CD4-positive, alpha-beta T cell treated with Interferon gamma for 1 hour (primary cell): ENCODE measurements around the gene GPR18.
A peak's percentile ranks its signal among the peaks of the same experiment; 100 is the strongest.
"Not testable (repeated sequence)": the region's sequence is repeated elsewhere in the genome, so short reads cannot be mapped to it uniquely, and the experiment has no call there.

ENCODE experiments used
- DNase-seq: peaks from one replicate; pipeline ENCODE4 v3.0.0-alpha.2; 2020

Gene GPR18

DNA sequence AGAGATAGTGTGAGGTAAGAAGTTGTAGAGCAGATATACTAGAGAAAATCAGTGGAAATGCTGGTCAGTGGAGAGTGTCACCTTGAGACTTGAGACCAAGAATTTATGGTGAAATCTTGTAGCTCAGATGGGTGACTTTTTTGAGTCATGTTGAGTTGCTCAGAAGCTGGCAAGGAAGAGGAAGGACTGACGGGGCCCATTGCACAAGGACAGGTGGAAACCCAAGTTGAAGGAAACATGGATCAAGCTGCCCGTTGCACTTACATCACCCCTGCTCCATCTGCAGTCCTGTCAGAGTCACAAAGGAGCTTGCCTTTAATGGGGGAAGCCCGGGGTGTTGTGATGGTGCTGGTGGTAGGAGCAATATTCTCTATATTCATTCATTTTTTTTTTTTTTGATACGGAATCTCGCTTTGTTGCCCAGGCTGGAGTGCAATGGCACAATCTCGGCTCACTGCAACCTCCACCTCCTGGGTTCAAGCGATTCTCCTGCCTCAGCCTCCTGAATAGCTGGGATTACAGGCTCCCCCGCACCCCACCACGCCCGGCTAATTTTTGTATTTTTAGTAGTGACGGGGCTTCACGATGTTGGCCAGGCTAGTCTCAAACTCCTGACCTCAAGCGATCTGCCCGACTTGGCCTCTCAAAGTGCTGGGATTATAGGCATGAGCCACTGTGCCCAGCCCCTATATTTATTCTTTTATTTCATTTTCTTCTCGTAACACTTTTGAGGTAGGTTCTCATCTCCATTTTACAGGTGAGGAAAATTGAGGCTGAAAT, 30.1 kb downstream of the GPR18 start:
- DNase-seq = peak; percentile 61

DNA sequence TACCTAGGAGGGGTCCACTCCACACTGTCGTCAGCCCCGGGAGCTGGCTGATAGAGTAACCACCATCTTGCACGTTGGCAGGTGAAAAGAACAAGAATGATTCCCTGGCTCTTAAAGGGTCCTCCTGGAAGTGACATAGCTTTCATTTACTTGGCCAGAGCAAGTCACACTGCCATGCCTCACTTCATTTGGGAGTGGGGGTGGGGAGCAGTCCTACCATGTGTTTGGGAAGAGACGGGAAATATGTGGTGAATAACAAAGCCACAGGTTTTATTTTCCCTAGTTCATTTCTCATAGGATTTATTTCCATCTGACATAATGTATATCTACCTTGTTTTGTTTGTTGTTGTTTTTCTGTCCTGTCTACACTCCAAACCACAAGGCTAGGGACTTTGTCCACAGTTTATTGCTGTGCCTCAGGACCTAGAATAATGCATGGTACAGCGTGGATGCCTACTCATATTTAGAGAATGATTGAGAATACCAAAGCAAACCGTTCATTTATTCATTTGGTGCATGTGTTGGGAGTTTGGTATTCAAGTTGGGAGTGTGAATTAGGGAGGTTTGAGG, 30.8 kb downstream of the GPR18 start:
- no peak for DNase-seq

DNA sequence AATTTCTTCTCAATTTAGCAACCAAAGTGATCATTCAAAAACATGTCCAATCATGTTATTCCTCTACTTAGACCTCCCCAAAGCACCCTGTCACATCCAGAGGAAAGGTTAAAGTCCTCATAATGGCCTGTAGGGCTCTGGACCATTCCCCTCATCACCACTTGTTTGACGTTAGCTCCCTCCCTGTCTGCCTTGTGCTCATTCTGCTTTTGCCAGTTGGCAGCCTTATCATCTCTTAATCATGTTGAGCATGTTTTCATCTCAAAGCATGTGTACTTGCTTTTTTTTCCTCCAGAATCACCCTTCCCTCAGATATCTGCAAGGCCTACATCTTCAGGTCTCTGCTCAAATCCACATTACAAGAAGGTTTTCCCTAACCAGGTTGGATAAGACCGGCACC, 31.7 kb downstream of the GPR18 start:
- no peak for DNase-seq

DNA sequence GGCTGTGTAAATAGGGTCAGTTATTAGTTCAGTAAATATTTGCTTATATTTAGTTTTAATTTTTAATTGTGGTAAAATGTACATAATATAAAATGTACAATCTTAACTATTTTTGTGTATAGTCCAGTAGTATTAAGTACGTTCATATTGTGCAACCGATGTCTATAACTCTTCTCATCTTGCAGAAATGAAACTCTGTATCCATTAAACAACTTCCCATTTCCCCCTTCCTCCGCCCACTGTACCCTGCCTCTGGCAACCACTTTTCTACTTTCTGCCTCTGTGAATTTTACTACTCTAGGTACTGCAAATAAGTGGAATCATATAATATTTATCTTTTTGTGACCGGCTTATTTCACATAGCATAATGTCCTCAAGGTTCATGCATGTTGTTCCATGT, 33.1 kb downstream of the GPR18 start:
- DNase-seq = no peak

DNA sequence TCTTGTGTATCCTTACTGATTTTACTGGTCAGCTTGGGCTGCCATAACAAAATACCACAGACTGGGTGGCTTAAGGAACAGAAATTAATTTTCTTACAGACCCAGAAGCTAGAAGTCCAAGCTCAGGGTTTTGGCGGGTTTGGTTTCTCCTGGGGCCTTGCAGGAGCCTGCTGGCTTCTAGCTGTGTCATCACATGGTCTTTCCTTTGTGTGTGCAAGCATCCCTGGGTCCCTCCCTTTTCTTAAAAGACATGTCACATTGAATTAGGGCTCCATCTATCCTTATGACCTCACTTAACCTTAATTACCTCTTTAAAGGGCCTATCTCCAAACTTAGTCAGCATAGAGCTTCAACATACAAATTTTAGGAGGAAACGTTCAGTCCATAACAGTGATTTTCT, 34.2 kb downstream of the GPR18 start:
- no peak for DNase-seq

DNA sequence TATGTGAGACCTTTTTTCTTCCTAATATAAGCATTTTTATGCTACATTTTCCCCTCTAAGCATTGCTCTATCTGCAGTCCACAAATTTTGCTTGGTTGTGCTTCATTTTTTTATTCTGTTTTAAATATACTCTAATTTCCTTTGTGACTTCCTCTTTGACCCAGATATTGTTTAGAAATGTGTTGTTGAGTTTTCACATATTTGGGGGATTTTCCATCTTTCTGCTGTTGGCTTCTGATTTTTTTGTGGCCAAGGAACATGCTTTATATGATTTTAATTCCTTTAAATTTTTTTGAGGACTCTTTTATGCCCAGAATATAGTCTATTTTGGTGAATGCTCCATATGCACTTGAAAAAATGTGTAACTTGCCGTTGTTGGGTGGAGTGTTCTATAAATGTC, 34.6 kb downstream of the GPR18 start:
- no peak for DNase-seq

DNA sequence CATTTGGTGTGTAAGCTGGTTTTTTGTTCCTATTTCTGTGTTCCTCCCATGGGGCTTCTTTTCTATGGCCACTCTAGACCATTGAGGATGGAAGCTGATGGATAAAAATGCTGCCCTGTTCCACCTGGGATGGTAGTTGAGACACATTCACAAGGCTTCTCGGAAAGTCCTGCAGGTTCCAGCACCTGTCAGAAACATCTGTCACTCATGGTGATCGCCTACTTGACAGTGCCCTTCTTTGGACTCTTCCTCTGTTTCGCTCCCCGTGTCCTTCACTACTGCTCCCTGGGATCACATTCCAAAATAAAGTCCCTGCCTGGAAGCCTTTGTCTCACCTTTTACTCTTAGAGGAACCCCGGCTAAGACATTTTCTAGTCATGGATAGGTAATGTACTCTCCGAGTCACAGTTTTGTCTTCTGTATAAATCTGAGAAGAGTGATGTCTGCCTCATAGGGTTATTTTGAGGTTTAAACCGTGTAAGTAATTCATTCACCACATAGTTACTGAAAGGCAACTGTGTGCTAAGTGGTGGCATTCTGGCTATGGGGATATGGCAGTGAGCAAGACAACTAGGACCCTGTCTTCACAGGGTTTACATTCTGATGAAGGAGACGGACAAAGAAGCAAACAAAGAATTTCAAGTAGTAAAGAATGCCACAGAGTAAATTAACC, 36.5 kb downstream of the GPR18 start:
- DNase-seq = no peak

DNA sequence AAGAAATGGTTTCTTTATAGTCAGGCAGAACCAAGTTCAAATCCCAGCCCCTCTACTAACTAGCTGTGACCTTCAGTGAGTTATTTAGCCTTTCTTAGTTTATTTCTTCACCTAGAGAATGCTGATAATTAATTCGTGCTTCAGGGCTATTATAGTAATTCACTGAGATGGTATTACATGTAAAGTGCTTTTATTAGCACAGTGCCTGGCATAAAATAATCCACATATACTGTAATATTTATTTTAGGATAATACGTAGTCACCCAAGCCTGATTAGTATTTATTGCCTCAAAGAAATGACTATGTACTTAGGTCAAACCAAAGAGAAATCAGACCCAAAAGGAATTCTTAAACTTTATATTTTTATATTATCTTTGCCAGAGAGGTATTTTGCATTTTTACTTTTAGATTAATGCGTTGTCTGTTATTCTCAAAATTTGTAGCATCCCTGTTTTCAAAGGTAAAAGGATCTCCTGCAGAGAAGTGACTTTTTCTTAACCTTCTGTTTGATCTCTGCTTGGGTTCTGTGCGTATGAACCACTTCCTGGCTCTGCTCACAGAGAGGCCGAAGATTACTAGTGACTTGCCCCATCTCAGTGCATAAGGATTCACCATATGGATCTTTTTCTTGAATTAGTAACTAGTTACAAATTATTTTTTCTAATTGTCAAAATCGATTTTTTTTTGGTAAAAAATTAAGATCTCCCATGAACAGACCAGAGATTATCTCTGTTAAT, 37.8 kb downstream of the GPR18 start:
- no peak for DNase-seq

DNA sequence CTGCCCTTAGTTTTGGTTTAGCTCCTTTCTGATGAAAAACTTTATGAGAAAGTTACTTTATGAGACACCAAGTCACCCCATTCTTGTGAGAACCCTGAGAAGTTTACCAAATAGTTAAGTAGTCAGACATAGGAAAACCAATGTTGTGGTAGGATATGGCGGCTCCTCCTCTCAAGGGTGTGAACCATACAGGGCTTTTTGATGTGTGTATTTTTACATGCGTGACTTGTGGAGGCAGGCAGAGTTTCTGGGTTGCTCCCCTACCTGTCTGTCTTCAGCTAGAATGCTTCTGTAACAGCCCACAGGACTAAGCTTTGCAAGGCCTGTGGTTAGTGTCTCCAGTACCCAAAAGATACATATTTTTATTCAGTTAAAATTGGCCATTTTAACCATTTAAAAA, 39.2 kb downstream of the GPR18 start:
- DNase-seq = peak; percentile 69

DNA sequence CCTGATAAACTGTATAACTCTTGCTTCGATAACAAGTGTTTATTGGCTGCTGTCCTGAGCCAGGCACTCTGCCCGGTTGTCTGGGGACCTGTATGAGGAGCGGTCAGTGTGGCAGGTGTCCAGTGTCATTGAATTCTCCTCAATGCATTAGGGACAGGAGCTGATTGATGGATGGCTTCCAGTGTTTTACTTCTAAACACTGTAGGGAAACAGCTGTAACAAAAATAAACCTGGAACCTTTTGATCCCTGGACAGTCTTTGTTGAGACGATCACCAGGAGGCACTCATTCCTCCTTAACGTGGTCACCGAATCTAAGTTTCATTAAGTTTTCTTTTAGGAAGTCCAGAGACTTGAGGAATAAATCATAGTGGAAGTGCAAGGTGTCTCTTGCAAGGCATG, 39.6 kb downstream of the GPR18 start:
- no peak for DNase-seq

DNA sequence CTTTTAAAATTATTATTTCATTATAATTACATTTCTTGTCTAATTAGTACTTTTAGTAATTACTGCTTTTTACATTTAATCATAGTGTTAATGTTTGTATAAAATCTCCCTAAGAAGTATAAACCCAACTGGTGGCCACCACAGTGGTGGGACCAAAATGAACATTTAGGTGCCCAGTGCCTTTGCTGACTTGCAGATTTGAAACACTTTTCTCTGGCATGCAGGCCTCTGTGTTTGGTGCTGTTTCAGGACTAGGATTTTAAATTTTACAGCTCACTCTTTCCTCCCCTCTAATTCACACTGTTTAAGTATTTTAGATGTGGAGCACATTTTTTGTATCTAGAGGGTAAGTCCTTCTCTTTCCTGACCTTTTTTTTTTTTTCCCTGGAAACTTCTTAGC, 40.1 kb downstream of the GPR18 start:
- no peak for DNase-seq

DNA sequence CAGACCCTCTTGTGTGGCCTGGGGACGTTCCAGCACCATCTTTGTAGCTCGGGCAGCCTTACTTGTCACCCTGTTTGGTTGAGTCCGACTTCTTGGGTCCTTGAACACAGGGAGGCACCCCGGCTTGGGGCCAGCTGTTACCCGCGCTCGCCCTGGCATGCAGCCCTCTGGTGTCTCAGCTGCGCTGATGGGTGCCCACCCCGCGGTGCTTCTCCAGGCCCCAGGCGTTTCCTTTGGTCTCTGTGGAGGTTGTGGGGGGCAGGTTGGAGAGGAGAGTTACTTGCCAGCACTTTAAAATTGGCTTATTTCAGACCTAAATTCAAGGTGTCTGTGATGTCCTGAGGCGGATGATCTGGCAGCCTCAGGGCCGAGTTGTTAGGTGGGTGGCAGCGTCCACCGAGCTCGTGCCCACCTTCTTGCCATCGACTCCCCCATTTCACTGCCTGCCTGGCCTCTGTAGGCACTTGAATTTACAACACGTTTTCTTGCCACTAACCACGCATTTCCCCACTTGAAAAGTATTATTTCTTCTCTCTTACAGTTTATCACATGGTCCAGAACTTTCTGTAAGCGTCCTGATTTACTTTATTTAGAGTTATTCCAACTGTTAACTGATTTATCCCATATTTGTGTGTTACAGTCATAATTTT, 40.6 kb downstream of the GPR18 start:
- no peak for DNase-seq

DNA sequence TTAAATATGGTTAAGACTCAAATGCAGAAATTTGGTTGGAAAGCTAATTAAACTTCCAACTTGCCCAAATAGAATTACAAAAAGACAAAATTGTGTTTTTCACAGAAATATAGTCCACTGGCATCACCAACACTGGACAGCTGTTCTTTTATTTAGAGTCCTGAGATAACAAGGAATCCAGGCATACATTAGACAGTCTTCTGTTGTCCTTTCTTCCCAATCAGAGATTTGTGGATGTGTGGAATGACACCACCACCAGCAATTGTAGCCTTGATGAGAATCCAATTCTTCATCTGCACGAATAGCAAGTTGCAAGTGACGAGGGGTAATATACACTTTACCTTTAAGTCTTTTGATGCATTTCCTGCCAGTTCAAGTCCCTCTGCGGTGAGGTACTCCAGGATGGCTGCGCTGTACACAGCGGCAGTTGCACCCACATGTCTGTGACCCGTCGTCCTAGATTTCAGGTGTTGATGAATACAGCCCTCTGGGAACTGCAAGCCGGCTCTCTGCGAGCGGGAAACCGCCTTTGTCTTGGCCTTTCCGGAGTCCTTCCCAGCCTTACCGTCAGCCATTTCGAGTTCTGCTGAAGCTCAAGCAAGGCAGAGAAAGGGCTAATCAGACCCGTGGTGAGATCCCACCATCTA, 42.9 kb downstream of the GPR18 start:
- peak; percentile 63 for DNase-seq

DNA sequence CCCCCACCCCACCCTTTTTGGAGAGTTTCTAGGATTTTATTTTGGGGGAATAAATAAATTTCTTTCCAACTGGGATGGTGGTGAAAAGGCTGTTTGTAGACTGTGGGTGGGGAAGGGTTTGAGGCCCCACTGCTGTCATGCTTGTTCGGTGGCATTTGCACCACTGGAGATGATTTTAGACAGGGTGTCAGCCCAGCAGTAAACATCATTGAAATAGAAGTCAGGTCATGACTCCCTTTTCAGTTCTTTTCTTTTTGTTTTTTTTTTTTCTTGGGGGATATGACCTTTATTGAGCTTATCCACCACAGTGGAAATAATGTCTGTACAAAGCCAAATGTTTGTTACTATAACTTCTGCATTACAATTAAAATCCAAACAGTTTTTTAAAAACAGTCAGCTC, 43.4 kb downstream of the GPR18 start:
- no peak for DNase-seq

DNA sequence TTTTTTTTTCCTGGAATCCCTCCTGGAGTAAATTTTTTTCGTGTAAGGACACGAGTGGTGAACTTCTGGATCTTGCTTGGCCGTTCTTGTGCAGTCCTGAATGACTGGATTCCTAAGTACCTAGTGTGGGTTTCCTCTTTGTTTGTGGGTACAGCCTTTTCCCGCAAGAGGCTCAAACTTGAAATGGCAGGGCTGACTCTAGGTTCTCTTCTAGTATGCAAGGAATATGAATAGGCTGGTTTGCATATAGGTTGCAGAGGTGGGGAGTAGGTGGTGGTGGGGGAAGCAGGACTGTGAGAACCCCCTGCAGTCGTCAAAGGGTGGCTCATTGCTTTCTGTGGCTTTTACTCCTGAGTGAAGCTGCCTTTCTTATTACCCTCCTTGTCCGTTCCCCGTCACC, 43.9 kb downstream of the GPR18 start:
- no peak for DNase-seq

DNA sequence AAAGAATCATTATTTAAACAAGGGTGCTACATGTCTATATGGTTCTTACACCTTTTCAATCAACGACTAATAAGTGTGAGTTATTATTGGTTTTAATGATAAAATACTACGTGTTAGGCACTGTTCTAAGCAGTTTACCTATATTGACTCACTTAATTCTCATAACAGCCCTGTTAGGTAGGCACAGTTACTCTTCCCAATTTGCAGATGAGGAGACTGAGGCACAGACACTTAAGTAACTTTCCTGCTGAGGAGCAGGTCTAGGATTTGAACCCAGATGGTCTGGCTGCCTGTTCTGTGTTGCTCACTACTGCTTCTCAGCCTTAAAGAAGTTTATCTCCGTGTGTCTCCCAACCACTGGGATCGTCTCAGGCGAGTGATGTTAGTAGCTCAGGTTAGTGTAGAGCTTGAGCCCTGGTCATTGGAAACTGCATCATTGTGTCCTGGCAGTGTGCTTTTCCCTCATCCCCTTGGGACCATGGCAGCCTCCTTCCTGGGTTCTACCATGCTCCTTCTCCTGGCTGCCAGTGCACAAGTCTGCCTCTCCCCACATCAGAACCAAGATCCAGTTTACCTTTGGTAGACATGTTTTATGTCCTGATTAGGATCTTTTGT, 46.7 kb downstream of the GPR18 start:
- no peak for DNase-seq

DNA sequence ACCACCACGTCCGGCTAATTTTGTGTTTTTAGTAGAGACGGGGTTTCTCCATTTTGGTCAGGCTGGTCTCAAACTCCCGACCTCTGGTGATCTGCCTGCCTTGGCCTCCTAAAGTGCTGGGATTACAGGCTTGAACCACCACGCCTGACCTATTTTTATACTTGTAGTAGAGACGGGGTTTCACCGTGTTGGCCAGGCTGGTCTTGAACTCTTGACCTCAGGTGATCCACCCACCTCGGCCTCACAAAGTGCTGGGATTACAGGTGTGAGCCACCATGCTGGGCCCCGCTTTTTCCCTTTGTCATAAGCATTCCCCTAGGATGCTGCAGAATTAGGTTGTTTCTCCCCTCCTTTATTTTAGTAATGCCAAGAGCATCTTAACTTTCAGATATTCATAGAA, 47.6 kb downstream of the GPR18 start:
- not testable (repeated sequence) for DNase-seq

DNA sequence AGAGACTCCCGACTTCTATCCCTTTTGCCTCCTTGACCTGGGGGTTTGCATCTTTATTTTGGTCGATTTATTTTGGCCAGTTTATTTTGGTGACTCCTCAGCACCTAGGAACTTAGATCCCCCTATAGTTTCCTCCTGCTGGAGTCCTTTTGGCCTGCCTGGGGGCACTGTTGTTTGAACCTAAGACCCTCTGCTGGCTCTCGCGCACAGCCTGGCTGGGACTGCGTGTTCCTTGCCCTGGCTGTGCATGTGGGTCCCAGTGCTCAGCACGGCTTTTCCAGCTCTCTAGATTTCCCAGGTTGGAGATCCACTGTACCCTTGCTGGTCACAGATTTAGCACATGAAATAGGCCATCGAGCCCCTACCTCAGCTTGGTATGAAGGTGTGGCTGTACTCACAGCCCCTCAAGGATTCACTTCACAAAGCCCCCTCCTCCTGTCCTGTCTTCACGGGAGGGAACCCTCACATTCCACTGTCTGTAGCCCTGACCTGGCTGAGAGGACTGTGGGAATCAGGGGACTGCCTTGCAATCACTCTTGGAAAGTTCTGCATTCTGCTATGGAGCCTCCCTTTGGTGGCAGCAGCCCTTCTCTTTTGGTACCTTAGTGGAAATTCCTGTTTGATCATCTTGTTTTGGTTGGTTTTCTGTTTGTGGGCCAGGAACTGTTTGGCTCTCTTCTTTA, 49.2 kb downstream of the GPR18 start:
- no peak for DNase-seq

DNA sequence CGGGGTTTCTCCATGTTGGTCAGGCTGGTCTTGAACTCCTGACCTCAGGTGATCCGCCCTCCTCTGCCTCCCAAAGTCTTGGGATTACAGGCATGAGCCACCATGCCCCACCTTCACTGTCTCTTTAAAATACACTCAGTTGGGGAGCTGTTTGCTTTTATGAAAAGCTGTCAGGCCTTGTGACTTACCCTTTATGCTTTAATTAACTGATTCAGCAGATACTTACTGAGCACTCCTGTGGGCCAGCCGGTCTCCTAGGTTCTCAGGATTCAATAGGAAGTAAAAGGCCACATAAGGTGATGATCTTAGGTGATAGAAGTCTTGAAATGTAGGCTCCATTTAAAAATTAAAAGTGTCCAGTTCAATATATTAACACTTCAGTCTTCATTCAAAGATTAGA, 50.0 kb downstream of the GPR18 start:
- no peak for DNase-seq

DNA sequence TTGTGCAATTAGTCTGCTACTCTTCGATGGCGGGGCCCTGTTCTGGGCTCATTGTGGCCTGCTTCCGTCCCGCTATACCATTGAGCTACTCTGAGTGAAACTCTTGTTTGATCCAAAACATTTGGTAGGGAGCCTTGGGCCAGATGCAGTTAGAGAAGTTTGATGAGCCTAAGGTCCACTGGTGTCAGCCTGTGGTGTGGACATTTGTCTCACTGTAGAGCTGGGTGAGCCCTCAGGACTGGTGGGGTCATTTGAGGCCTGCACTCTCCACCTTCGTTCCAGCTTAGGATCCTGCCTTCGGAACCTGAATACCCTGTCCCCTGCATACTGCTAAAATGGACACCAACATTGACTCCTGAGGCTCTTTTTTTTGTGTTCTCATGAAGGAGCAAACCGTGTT, 50.7 kb downstream of the GPR18 start:
- no peak for DNase-seq

DNA sequence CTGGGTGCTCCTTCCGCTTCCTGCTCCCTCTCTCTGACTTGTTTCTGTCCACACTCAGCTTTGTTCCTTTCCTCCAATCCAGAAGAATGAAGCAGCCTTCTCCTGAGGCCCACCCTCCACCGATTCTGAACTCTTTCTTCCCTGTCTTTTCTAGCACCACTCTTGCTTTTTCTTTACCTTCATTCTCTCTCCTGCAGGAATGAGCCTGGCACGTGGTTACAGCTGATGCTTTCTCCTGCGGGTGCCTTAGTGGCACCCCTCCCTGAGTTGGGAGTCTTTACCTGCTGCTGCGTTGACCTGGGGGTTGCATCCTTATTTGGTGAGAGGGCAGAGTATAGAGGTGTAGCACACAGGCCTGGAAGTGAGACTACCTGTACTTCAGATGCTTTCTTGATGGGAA, 51.3 kb downstream of the GPR18 start:
- no peak for DNase-seq

DNA sequence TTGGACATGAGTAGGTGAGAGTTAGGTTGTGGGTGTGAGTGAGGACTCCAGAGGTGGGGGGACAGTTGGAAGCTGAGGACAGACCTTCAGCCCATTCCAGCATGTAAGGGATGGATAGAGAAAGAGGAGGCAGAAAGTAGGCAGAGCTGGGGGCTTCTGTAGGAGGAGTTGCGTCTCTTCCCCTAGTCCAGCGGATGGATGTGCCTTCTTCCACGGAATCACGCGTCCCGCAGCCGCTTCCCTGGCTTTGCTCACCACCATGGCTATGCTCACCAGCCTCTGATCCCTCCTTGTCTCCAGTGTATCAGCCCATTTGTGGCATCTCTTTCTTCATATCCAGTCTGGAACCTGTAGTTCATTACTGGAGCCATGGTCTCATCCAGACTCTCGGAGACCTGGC, 52.0 kb downstream of the GPR18 start:
- DNase-seq = no peak
